ENCODE results near the gene CHRDL2.

- no peak for TF ChIP-seq FOXK2 (IDR thresholded peaks at IDR 0.05)
- no peak for TF ChIP-seq ELF4 (IDR thresholded peaks at IDR 0.05)
- TF ChIP-seq SP1 (IDR thresholded peaks at IDR 0.05), result no peak
- TF ChIP-seq FOXA1 (IDR thresholded peaks at IDR 0.05), result no peak
- no peak for TF ChIP-seq ZNF384 (IDR thresholded peaks at IDR 0.05)
- TF ChIP-seq TARDBP (IDR thresholded peaks at IDR 0.05), result no peak
- no peak for TF ChIP-seq SUZ12 (IDR thresholded peaks at IDR 0.05)
- TF ChIP-seq FOXM1 (IDR thresholded peaks at IDR 0.05; ENCODE audit: borderline replicate concordance), result no peak
- no peak for TF ChIP-seq L3MBTL2 (conservative IDR thresholded peaks at IDR 0.05)
- no peak for TF ChIP-seq LEF1 (IDR thresholded peaks at IDR 0.05; ENCODE audit: borderline replicate concordance)
- TF ChIP-seq BHLHE40 (IDR thresholded peaks at IDR 0.05; ENCODE audit: borderline replicate concordance), result no peak
- no peak for TF ChIP-seq PKNOX1 (IDR thresholded peaks at IDR 0.05)
- TF ChIP-seq HDGF (IDR thresholded peaks at IDR 0.05; ENCODE audit: borderline replicate concordance), result no peak
- no peak for TF ChIP-seq CTBP1 (IDR thresholded peaks at IDR 0.05; ENCODE audit: borderline replicate concordance)
These were observed 24.0 kb downstream of the CHRDL2 start for GRCh38 chr11:74707182-74707581.
